Kidney (tissue), 14 donors: ENCODE results near the gene PAIP2. TPM values are rescaled to one million over a fixed set of nuclear protein-coding genes. Genes with fewer than 3 reads are reported as not detected.
"Not testable (repeated sequence)": the region's sequence is repeated elsewhere in the genome, so short reads cannot be mapped to it uniquely, and the experiment has no call there.

Source experiments
- DNase-seq, 5 donors: peaks; one replicate each; pipeline ENCODE4 v3.0.0-alpha.2; 2013 to 2020
- FAIRE-seq: peaks from 2 replicates; lab custom pipeline; 2012; peaks lifted over from hg19 to GRCh38; lab: Jason Lieb, UNC
- H3K27ac ChIP-seq, 2 donors: one replicate each; pipeline ENCODE4 v1.7.0; 2013; ENCODE audit warnings: low read depth in 2 of 2, low read length in 2 of 2, inconsistent platforms in 1 of 2
- H3K27me3 ChIP-seq: one replicate; pipeline ENCODE4 v1.7.1; 2013; ENCODE audit warnings: low read length, inconsistent platforms; ENCODE audit not compliant: control insufficient read depth, insufficient read depth
- H3K36me3 ChIP-seq, 3 donors: one replicate each; pipeline versions ENCODE4 v1.7.0 to v1.7.1; 2013; ENCODE audit warnings: low read length in 3 of 3, control low read depth in 1 of 3, inconsistent platforms in 1 of 3; ENCODE audit not compliant: insufficient read depth in 3 of 3, control insufficient read depth in 2 of 3
- H3K4me1 ChIP-seq, 3 donors: one replicate each; pipeline versions ENCODE4 v1.7.0 to v1.7.1; 2013; ENCODE audit warnings: low read length in 3 of 3, inconsistent platforms in 1 of 3, low read depth in 1 of 3; ENCODE audit not compliant: control insufficient read depth in 2 of 3, insufficient read depth in 2 of 3
- H3K4me3 ChIP-seq, 3 donors: one replicate each; pipeline versions ENCODE4 v1.7.0 to v1.8.1; 2013; ENCODE audit warnings: low read length in 3 of 3, control low read depth in 1 of 3, inconsistent platforms in 1 of 3
- H3K9ac ChIP-seq, 3 donors: one replicate each; pipeline versions ENCODE4 v1.7.0 to v1.7.1; 2013; ENCODE audit warnings: low read length in 3 of 3, control low read depth in 1 of 3, inconsistent platforms in 1 of 3
- H3K9me3 ChIP-seq, 3 donors: one replicate each; pipeline versions ENCODE4 v1.7.0 to v1.7.1; 2013; ENCODE audit warnings: low read length in 3 of 3, control low read depth in 1 of 3, inconsistent platforms in 1 of 3; ENCODE audit not compliant: control insufficient read depth in 2 of 3, insufficient read depth in 1 of 3
- intact Hi-C: fragments of 100-400 bp; cut with DNase I; formaldehyde crosslinking; loops from one replicate; pipeline ENCODE4 v1.11.1; 2022
- polyA plus RNA-seq: library from polyadenylated mRNA; stranded (reverse); fragments of 350-450 nt; fragmentation: Illumina TruSeq; extraction: RNeasy Lipid Tissue Mini Kit (QIAGEN cat#74804); gene quantifications from one replicate; pipeline ENCODE4 v1.2.3, GENCODE V29; 2014; ENCODE audit warnings: low read depth, low replicate concordance; ENCODE audit not compliant: insufficient read depth
- total RNA-seq: library from RNA; stranded (reverse); fragmentation: NEBNext Ultra II Directional; extraction: Animal tissue kit (Norgen Biotek cat#: 25700); gene quantifications from one replicate; pipeline ENCODE4 v1.2.1, GENCODE V29; 2021
- TF ChIP-seq, protein P1 (sequence below): IDR thresholded peaks from 3 replicates; pipeline ENCODE4 v1.5.1; 2012; ENCODE audit warnings: mild to moderate bottlenecking, moderate library complexity, borderline replicate concordance; ENCODE audit not compliant: insufficient read depth; ENCODE audit errors: extremely low read depth
- donor health status: control.
- donor health status: control.
- donor health status: control.
- donor health status: control.
- donor health status: control.
- donor health status: DM: yes; HTN: yes; CAD: no.
- donor health status: Normal renal cell carcinoma (clear cell type).

Gene PAIP2
- total and polyA plus RNA-seq, 2 donors from 2014 or later: 68.0 to 121 TPM

DNA sequence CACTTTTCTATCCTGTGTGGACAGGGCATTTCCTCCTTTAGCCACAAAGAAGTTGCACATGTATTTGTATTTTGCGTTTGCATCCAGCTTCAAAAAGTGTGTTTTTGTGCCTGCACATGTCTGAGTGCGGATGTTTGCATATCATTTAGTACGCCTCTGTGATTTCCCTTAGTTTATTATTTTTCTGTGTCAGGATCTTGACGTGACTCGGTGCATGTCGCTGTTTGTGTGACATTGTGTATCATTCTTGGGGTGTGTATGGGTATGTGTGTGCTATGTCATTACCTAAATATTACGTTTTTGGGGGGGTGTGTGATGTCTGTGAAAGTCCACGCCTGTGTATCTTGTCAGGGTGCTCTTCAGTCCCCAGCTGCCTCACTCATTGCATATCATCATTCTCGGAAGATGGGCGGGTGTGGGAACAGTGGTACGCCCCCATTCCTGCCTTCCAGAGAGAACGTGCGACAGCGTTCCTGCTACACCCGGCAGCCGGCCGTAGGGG lies 416 bp upstream of the PAIP2 start:
- no peak for FAIRE-seq

DNA sequence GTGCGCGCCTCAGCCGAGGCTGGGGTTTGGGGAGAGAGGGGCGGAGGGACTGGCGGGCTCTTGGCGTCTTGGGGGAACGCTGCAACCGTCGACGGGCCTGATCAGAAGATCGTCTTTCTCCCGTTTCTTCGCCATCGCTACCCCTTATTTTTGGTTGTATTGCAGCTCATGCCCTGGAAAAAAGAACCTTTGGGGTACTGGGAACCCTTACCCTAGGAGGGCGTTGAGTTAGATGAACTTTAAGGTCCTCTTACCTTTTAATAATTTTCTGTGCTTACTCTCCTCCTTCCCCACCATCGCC lies 719 bp downstream of the PAIP2 start:
- FAIRE-seq: no peak
- no peaks in the 10 kb centered on the region for H3K9me3 ChIP-seq
- peaks cover 0 to 13% (median 7%) of the 10 kb centered on the region in 3 donors for H3K4me1 ChIP-seq
- H3K4me3 ChIP-seq: peak overlapping the region; percentile 90 to 99 (median 97)
- intact Hi-C loops: no loop called here
- no peak for DNase-seq
- TF ChIP-seq, protein P1, sequence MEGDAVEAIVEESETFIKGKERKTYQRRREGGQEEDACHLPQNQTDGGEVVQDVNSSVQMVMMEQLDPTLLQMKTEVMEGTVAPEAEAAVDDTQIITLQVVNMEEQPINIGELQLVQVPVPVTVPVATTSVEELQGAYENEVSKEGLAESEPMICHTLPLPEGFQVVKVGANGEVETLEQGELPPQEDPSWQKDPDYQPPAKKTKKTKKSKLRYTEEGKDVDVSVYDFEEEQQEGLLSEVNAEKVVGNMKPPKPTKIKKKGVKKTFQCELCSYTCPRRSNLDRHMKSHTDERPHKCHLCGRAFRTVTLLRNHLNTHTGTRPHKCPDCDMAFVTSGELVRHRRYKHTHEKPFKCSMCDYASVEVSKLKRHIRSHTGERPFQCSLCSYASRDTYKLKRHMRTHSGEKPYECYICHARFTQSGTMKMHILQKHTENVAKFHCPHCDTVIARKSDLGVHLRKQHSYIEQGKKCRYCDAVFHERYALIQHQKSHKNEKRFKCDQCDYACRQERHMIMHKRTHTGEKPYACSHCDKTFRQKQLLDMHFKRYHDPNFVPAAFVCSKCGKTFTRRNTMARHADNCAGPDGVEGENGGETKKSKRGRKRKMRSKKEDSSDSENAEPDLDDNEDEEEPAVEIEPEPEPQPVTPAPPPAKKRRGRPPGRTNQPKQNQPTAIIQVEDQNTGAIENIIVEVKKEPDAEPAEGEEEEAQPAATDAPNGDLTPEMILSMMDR: no peak
- H3K27ac ChIP-seq: peak overlapping the region; percentile 98 to 99
- H3K27me3 ChIP-seq: no peaks in the 10 kb centered on the region
- H3K9ac ChIP-seq: peak overlapping the region; percentile 83 to 99 (median 94)
- no peaks in the 10 kb centered on the region for H3K36me3 ChIP-seq

More for the DNA sequence above, 416 bp upstream of the PAIP2 start:
- Histone ChIP-seq H3K9me3 (no peaks in the 10 kb centered on the region), H3K4me1 (peaks cover 0 to 13% (median 7%) of the 10 kb centered on the region in 3 donors), H3K4me3 (peak overlapping the region; percentile 72 to 99 (median 80)), H3K27ac (peak overlapping the region in 1 of 2 donors; percentile 98), H3K36me3 (no peaks in the 10 kb centered on the region), H3K27me3 (no peaks in the 10 kb centered on the region), H3K9ac (peak overlapping the region; percentile 22 to 73 (median 55))
- no peak for DNase-seq
- TF ChIP-seq, protein P1: no peak
- intact Hi-C loops: no loop called here

DNA sequence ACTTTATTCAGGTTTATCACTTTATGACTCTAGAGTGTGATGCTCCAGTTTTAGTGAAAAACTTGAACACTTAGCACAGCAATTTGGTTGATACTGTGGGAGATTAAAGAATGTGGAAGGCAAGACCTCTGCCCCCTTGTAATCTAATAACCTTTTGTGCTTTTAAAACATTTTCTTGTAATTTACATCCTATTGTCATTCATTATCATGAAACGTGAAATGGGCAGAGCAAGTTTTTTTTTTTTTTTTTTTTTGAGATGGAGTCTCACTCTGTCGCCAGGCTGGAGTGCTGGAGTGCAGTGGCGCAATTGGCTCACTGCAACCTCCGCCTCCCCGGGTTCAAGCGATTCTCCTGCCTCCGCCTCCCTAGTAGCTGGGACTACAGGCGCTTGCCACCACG lies 1.8 kb downstream of the PAIP2 start:
- peak overlapping the region in 2 of 3 donors; percentile 83 to 99 for H3K9ac ChIP-seq
- H3K36me3 ChIP-seq: no peaks in the 10 kb centered on the region
- DNase-seq (no peak), FAIRE-seq (no peak)
- no peak overlapping the region for H3K27ac ChIP-seq
- TF ChIP-seq, protein P1: no peak
- H3K9me3 ChIP-seq: no peaks in the 10 kb centered on the region
- intact Hi-C loops: no loop called here
- H3K4me3 ChIP-seq: peak overlapping the region in 2 of 3 donors; percentile 90 to 99
- H3K4me1 ChIP-seq: peaks cover 0 to 13% (median 7%) of the 10 kb centered on the region in 3 donors
- no peaks in the 10 kb centered on the region for H3K27me3 ChIP-seq

GRCh38 chr5:139344177-139344576 lies 2.5 kb downstream of the PAIP2 start:
- no peak for FAIRE-seq
- intact Hi-C loops: no loop called here

DNA sequence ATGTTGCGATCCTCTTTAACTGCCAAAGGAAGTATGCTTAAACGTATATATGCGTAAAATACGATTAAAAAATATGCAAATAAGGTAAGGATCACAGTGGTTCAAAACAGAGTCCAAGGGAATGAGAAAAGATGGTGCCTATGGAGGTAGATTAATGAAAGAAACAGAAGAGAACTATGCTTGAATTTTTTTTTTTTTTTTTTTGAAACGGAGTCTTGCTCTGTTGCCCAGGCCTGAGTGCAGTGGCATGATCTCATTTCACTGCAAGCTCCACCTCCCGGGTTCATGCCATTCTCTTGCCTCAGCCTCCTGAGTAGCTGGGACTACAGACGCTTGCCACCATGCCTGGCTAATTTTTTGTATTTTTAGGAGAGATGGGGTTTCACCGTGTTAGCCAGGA lies 3.8 kb downstream of the PAIP2 start:
- H3K9me3 ChIP-seq, FAIRE-seq, H3K27ac ChIP-seq, H3K4me3 ChIP-seq, intact Hi-C loops, DNase-seq, H3K27me3 ChIP-seq, H3K9ac ChIP-seq, H3K36me3 ChIP-seq: not testable (repeated sequence)
- H3K4me1 ChIP-seq: peaks cover 0 to 13% (median 7%) of the 10 kb centered on the region in 3 donors

More at GRCh38 chr5:139344177-139344576, 2.5 kb downstream of the PAIP2 start:
- Histone ChIP-seq H3K27ac (no peak overlapping the region), H3K4me1 (peaks cover 0 to 13% (median 7%) of the 10 kb centered on the region in 3 donors), H3K27me3 (no peaks in the 10 kb centered on the region), H3K4me3 (no peak overlapping the region), H3K9ac (no peak overlapping the region), H3K36me3 (no peaks in the 10 kb centered on the region), H3K9me3 (no peaks in the 10 kb centered on the region)
- TF ChIP-seq, protein P1: no peak
- DNase-seq: no peak
